ENCODE results near the gene DOCK6.
A peak's percentile ranks its signal among the peaks of the same experiment; 100 is the strongest.
"Not testable (repeated sequence)": the region's sequence is repeated elsewhere in the genome, so short reads cannot be mapped to it uniquely, and the experiment has no call there.

The DOCK6 gene

GRCh38 chr19:11173516-11174155 lies 88.7 kb downstream of the DOCK6 start:
- peaks cover 1% of the 10 kb centered on the region for H3K27me3 Mint-ChIP-seq
- no peak overlapping the region for H3K27ac Mint-ChIP-seq
- no peaks in the 10 kb centered on the region for H3K9me3 Mint-ChIP-seq (ENCODE audit: low read depth)
- no peak overlapping the region for H3K4me3 Mint-ChIP-seq
- H3K36me3 Mint-ChIP-seq, result no peaks in the 10 kb centered on the region
- no peaks in the 10 kb centered on the region for H3K4me1 Mint-ChIP-seq (ENCODE audit: low read depth)

GRCh38 chr19:11172576-11172975 lies 89.7 kb downstream of the DOCK6 start:
- Mint-ChIP-seq H3K27me3 (peaks cover 1% of the 10 kb centered on the region), H3K4me3 (no peak overlapping the region), H3K36me3 (no peaks in the 10 kb centered on the region), H3K27ac (no peak overlapping the region), H3K4me1 (ENCODE audit: low read depth) (no peaks in the 10 kb centered on the region), H3K9me3 (ENCODE audit: low read depth) (no peaks in the 10 kb centered on the region)

- H3K9me3 Mint-ChIP-seq (ENCODE audit: low read depth), result no peaks in the 10 kb centered on the region
- H3K27ac Mint-ChIP-seq, result no peak overlapping the region
- no peak overlapping the region for H3K4me3 Mint-ChIP-seq
- H3K4me1 Mint-ChIP-seq (ENCODE audit: low read depth), result no peaks in the 10 kb centered on the region
- no peaks in the 10 kb centered on the region for H3K27me3 Mint-ChIP-seq
- no peaks in the 10 kb centered on the region for H3K36me3 Mint-ChIP-seq
Measured at GRCh38 chr19:11171144-11171543, 91.2 kb downstream of the DOCK6 start.

GRCh38 chr19:11169896-11170678 lies 92.2 kb downstream of the DOCK6 start:
- H3K4me3 Mint-ChIP-seq, result no peak overlapping the region
- H3K27me3 Mint-ChIP-seq, result no peaks in the 10 kb centered on the region
- H3K9me3 Mint-ChIP-seq (ENCODE audit: low read depth), result no peaks in the 10 kb centered on the region
- H3K4me1 Mint-ChIP-seq (ENCODE audit: low read depth), result no peaks in the 10 kb centered on the region
- no peaks in the 10 kb centered on the region for H3K36me3 Mint-ChIP-seq
- no peak overlapping the region for H3K27ac Mint-ChIP-seq

- no peaks in the 10 kb centered on the region for H3K4me1 Mint-ChIP-seq (ENCODE audit: low read depth)
- no peak overlapping the region for H3K4me3 Mint-ChIP-seq
- H3K36me3 Mint-ChIP-seq, result no peaks in the 10 kb centered on the region
- H3K9me3 Mint-ChIP-seq (ENCODE audit: low read depth), result no peaks in the 10 kb centered on the region
- H3K27me3 Mint-ChIP-seq, result no peaks in the 10 kb centered on the region
- no peak overlapping the region for H3K27ac Mint-ChIP-seq
Measured at GRCh38 chr19:11168568-11168967, 93.8 kb downstream of the DOCK6 start.

GRCh38 chr19:11166281-11167142 lies 95.8 kb downstream of the DOCK6 start:
- no peaks in the 10 kb centered on the region for H3K4me1 Mint-ChIP-seq (ENCODE audit: low read depth)
- no peak overlapping the region for H3K27ac Mint-ChIP-seq

GRCh38 chr19:11165486-11166030 lies 96.8 kb downstream of the DOCK6 start:
- no peaks in the 10 kb centered on the region for H3K9me3 Mint-ChIP-seq (ENCODE audit: low read depth)
- H3K4me1 Mint-ChIP-seq (ENCODE audit: low read depth), result no peaks in the 10 kb centered on the region
- no peaks in the 10 kb centered on the region for H3K27me3 Mint-ChIP-seq
- H3K36me3 Mint-ChIP-seq, result no peaks in the 10 kb centered on the region
- no peak overlapping the region for H3K27ac Mint-ChIP-seq
- no peak overlapping the region for H3K4me3 Mint-ChIP-seq

More at GRCh38 chr19:11166281-11167142, 95.8 kb downstream of the DOCK6 start:
- H3K27me3 Mint-ChIP-seq, result no peaks in the 10 kb centered on the region
- no peak overlapping the region for H3K4me3 Mint-ChIP-seq
- no peaks in the 10 kb centered on the region for H3K9me3 Mint-ChIP-seq (ENCODE audit: low read depth)
- H3K36me3 Mint-ChIP-seq, result no peaks in the 10 kb centered on the region

GRCh38 chr19:11164879-11165406 lies 97.4 kb downstream of the DOCK6 start:
- H3K36me3 Mint-ChIP-seq, result no peaks in the 10 kb centered on the region
- H3K27me3 Mint-ChIP-seq, result no peaks in the 10 kb centered on the region
- H3K9me3 Mint-ChIP-seq (ENCODE audit: low read depth), result no peaks in the 10 kb centered on the region
- no peaks in the 10 kb centered on the region for H3K4me1 Mint-ChIP-seq (ENCODE audit: low read depth)
- H3K4me3 Mint-ChIP-seq, result no peak overlapping the region
- H3K27ac Mint-ChIP-seq, result no peak overlapping the region

- no peak overlapping the region for H3K4me3 Mint-ChIP-seq
- no peaks in the 10 kb centered on the region for H3K27me3 Mint-ChIP-seq
- no peak overlapping the region for H3K27ac Mint-ChIP-seq
- H3K36me3 Mint-ChIP-seq, result no peaks in the 10 kb centered on the region
- H3K4me1 Mint-ChIP-seq (ENCODE audit: low read depth), result no peaks in the 10 kb centered on the region
- H3K9me3 Mint-ChIP-seq (ENCODE audit: low read depth), result no peaks in the 10 kb centered on the region
Measured at GRCh38 chr19:11164296-11164695, 98.0 kb downstream of the DOCK6 start.

GRCh38 chr19:11160440-11160768 lies 101.9 kb downstream of the DOCK6 start:
- not testable (repeated sequence) for H3K27me3 Mint-ChIP-seq; H3K4me3 Mint-ChIP-seq; H3K27ac Mint-ChIP-seq; H3K9me3 Mint-ChIP-seq (ENCODE audit: low read depth); H3K36me3 Mint-ChIP-seq; H3K4me1 Mint-ChIP-seq (ENCODE audit: low read depth)

GRCh38 chr19:11159598-11160439 lies 102.5 kb downstream of the DOCK6 start:
- H3K4me3 Mint-ChIP-seq, result no peak overlapping the region
- no peaks in the 10 kb centered on the region for H3K9me3 Mint-ChIP-seq (ENCODE audit: low read depth)
- H3K36me3 Mint-ChIP-seq, result no peaks in the 10 kb centered on the region
- no peaks in the 10 kb centered on the region for H3K27me3 Mint-ChIP-seq
- no peak overlapping the region for H3K27ac Mint-ChIP-seq
- no peaks in the 10 kb centered on the region for H3K4me1 Mint-ChIP-seq (ENCODE audit: low read depth)

- no peaks in the 10 kb centered on the region for H3K9me3 Mint-ChIP-seq (ENCODE audit: low read depth)
- H3K4me3 Mint-ChIP-seq, result peak within 1 kb of the TSS; percentile 87
- peak within 1 kb of the TSS; percentile 64 for H3K27ac Mint-ChIP-seq
- H3K27me3 Mint-ChIP-seq, result no peaks in the 10 kb centered on the region
- no peaks in the 10 kb centered on the region for H3K36me3 Mint-ChIP-seq
- peaks cover 4% of the 10 kb centered on the region for H3K4me1 Mint-ChIP-seq (ENCODE audit: low read depth)
Measured at GRCh38 chr19:11155373-11156120, 106.8 kb downstream of the DOCK6 start, which contains the start of gene SPC24. TSS of gene SPC24 (minus strand) at chr19:11155782. CDS start at chr19:11155776, 6 bp downstream.

GRCh38 chr19:11154683-11155047 lies 107.7 kb downstream of the DOCK6 start:
- no peaks in the 10 kb centered on the region for H3K9me3 Mint-ChIP-seq (ENCODE audit: low read depth)
- H3K27me3 Mint-ChIP-seq, result no peaks in the 10 kb centered on the region
- peaks cover 4% of the 10 kb centered on the region for H3K4me1 Mint-ChIP-seq (ENCODE audit: low read depth)
- H3K4me3 Mint-ChIP-seq, result peak overlapping the region; percentile 87
- peak overlapping the region; percentile 43 for H3K27ac Mint-ChIP-seq
- H3K36me3 Mint-ChIP-seq, result no peaks in the 10 kb centered on the region
